ENCODE data around the gene EMP2.

Gene EMP2

DNA sequence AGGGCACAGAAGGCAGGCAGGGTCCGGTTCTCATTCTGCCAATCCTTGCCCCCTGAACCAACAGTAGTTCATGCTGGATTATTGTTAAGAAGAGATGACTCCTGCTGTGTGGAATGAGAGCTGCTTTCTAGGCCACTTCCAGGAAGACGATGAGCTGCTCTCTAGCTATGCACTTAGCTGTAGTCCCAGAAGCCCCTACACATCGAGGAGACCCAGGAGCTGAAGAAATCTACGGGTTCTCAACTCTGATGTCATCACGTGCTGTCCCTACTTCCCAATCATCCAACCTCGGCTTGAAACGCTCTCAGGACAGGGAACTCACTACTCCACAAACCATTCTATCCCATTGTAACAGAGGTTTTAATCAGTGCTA, 29.0 kb upstream of the EMP2 start:
- DNase-seq, result no peak

DNA sequence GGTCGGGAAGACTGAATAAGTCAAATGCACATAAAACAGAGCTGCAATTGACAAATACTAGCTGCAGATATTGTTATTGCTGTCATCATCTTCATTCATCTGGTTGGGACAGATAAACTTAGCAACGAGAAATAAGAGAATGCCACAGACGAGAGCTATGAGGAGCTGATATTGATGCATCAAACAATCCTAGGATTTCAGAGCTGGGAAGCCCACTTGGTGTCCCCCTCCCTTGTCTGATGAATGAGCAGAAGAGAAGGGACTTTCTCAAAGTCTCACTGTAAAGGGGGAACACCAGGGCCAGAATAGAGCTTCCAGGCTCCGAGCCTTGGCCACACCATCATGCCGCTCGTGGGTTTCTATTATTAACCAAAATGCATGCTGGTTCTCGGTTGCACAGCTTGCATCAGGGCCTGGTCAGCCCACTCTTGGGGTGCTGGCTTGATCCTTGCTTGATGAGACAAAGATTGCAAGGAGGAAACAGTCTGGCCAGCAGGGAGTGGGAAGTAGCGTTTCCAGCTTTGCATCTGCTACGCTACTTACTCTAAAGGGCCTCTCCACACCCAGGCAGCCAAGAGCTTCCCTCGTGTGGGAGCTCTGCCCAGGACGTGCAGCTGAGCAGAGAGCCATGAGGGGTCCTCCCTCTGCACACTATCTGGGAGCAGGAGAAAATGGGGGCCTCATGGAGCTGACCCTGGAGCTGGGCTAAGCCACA, 28.4 kb upstream of the EMP2 start:
- DNase-seq, result no peak

DNA sequence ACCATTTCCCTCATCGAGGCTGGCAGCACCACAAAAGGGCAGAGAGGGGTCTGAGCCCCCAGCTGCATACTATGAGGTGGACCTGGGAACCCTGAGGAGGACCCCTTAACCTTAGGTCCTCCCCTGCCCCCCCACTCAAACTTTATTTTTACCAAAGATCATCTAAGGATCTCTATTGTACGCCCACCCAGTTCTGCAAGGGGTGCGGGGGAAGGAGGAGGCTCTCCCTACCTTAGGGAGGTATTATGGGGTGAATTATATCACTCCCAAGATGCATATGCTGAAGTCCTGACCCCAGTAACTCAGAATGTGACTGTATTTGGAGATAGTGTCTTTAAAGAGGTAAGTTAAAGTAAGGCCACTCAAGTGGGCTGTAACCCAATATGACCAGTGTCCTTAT, 26.8 kb upstream of the EMP2 start:
- DNase-seq, result no peak

DNA sequence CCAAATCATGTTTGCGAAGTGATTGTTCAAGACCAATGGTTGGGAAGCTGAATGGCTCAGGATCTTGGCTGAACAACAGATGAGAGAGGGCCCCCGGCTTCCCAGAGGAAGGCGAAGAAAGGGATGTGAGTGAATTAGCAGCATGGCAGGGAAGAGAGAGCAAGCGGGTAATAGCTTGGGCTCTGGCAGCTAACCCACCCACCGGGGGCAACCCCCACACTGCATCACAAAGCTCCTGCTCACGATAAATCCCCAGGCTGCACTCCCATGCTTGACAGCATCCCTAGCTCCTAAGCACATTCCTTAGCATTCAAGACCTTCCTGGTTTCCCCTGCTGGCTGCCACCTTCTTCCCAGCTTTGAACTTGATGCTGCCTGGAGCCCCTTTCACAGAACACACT, 26.2 kb upstream of the EMP2 start:
- no peak for DNase-seq

DNA sequence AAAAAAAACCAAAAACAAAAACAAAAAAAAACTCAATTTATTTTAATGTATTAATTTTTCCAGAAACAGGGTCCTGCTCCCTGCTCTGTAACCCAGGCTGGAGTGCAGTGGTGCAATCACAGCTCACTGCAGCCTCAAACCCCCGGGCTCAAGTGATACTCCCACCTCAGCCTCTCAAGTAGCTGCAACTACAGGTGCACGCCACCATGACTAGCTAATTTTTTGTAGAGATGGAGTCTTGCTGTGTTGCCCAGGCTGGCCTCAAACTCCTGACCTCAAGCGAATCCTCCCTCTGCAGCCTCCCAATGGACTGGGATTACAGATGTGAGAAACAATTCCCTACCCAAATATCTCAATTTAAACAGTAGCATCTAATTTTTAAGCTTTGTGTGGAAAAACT, 25.2 kb upstream of the EMP2 start:
- no peak for DNase-seq

DNA sequence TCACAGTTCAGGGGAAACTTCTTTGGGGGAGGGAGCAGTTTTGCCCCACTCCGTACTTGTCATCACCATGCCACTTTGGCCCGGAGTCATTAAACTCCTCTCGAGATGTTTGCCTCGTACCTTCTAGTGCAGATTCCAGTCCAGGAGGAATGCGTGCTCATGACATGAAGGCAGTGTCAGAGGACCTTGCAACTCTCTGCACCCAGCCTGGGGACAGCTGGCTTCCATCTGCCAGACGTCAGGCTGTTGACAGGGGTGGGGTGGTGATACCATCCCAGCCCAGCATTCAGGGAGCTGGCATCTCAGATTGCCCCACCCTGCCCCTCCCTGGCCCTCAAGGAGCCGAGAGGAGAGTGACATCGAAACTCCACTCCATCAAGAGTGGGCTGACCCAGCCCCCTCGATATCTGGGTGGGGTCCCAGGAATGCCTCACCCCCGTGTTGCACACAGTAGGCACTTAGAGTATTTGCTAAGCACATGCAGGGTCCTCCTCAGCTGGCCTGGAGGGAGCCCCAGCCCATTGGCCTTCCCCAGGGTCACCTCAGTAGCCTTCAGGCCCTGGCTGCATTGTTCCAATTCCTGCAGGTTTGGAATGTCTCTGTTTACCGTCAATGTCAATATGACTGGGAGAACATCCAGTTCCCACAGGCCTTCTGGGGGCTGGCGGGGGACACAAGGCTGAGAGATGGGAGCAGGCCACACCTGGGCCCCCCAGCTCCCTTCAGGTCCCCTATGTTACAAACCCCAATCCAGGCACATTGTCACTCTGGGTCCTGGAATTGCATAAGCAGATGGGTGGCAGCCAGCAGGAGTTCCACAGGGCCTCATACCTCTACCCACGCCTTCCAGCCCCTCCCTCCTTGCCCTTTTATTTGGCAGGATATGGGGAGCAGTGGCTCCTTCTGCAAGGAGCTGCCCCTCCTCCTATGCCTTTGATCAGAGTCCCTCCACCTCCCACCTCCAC, 21.3 kb upstream of the EMP2 start:
- DNase-seq, result peak; percentile 32

- peak; percentile 52 for DNase-seq
Observed at GRCh38 chr16:10600782-10601443, 20.5 kb upstream of the EMP2 start.

- DNase-seq, result no peak
Observed at GRCh38 chr16:10599626-10600025, 19.2 kb upstream of the EMP2 start.

DNA sequence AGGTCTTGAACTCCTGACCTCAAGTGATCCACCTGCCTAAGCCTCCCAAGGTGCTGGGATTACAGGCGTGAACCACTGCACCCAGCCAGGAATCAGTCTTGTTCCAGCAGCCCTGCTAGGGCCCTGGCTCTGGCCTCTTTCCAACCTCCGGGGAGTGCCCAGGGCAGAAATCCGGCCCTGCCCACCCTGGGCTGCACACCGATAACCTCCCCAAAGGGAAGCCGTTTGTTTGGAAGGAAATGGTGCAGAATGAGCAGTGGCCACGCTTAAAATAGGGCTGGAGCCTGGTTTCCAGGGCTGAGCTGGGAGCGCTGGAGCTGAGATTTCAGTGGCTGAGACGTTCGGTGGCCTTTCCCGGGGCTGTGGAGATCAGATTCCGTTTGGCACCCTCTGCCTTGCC, 17.8 kb upstream of the EMP2 start:
- DNase-seq, result no peak

DNA sequence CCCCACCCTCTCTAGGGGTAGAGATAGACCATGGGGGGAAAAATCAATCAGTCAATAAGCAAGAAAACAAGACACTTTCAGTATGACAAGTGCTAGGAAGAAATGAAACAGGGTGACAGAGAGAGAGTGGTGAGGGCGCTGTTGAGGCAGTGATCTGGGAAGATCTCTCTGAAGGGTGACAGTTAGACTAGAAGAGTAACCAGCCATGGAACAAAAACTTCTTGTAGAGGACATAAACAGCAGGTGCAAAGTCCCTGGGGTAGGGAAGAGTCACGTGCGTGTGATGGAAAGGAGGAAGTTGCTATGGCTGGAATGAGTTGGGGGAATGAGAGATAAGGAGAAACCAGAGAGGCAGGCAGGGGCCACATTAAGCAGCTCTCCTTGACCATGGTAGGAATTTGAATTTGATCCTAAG, 16.8 kb upstream of the EMP2 start:
- no peak for DNase-seq

DNA sequence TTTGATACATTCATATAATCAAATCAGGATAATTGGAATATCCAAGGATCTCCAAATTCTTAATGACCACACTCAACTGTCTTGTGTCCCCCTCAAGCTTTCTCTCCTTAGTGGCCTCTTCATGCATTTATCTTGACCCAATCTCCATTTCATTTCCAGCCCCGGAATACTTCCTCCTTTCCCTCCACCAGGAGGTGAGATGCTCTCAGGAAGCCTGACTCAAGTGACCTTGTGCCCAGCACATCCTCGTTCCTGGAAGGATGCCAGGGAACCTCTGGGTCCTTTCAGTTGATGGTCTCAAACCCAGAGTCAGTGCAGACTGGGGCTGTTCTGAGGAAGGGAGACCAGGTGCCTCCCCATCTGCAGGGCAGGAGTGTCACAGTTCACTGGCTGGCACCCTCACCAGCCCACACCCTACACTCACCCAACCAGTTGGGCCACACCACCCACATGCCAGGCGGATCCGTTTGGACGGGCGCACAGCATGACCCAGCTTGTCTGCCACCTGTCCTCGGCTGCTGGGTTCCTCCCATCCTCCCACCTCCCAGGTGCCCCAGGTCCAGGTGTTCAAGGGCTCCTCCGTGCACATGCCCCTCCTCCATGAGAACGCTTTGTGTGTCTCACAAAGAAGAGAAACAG, 14.0 kb upstream of the EMP2 start:
- no peak for DNase-seq

GRCh38 chr16:10592611-10593010, 12.2 kb upstream of the EMP2 start:
- no peak for DNase-seq

DNA sequence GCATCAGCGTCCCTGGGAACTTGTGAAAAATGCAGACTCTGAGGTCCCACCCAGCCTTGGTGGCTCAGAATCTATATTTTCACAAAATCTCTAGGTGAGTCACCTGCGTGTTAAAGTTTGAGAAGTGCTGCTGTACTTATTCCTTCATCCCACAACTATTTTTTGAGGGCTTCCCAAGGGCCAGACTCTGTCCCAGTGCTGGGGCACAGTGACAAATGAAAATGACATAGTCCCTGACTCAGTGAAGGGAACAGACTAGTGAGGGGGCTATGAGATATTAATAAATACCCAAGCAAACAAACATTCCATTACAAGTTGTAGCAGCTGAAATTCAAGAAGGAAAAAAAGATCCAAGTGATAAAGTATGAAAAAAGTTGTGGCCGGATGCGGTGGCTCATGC, 9.9 kb upstream of the EMP2 start:
- DNase-seq, result no peak

GRCh38 chr16:10589109-10589508, 8.7 kb upstream of the EMP2 start:
- DNase-seq, result no peak

- DNase-seq, result no peak
Observed at GRCh38 chr16:10587622-10588021, 7.2 kb upstream of the EMP2 start.

DNA sequence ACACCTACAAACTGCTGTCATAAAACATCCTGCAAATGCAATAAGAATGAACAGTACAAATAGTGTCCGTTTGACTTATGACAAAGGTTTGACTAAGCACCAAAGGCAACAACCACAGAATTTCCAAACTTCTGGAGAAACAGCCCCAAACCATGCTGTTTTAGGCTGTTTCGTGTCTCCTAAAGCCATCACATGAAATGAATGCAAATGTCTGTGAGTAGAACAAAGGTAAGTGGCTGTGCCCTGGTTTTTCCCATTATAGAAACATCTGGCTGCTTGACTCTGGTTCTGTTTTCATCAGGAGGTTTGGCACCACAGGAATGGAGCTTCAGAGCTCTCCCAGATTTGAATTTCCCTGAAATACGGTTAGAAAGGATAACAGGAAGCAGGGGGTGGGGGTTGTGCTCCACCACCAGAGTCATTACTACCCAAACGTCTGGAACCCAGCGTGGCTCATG, 4.6 kb upstream of the EMP2 start:
- DNase-seq, result no peak

DNA sequence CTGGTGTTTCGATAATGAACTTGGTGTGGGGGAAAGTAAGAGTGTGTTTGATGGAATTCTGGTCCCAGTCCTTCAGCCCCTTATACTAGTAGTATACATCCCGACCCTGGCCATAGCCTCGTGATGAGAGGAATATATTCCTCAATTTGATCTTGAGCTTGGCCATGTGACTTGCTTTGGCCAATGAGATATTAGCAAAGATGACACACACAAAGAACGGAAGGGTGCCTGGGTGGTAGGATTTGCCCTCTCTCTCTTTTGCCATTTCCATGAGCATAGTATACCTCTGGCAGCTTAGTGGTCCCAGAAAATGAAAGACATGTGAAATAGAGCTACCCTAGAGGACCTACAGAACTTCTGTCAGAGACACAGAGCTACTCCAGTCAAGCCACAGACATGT, 2.9 kb upstream of the EMP2 start:
- DNase-seq, result no peak

DNA sequence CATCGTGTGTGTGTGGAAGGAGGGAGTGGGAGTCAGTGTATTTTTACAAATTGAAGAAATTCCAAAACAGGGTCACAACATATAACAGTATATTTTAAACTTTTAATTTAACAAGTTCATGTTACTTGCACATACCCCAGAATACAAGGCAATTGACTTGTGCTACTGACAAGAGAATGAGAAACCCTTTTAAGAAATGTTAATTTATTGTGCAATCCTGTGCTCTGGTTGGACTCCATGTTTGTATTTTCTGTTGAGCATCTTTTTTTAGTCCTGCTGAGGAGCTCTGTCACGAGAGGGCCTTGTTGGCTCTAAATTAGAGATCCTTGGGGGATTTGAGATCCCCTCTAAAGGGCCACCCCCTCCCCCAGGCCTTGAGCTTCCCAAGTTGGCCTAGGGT, 1.1 kb upstream of the EMP2 start:
- DNase-seq, result no peak

- DNase-seq, result no peak
Observed at GRCh38 chr16:10580883-10581247, 467 bp upstream of the EMP2 start.

- no peak for DNase-seq
Observed at GRCh38 chr16:10579575-10579964, 828 bp downstream of the EMP2 start.

- DNase-seq, result no peak
Observed at GRCh38 chr16:10578474-10579316, 1.7 kb downstream of the EMP2 start.

All from NCI-H1694 (cell line).